Osteoblast (primary cell): Measurements from ENCODE around the gene GNAL. TPM values are rescaled to one million over a fixed set of nuclear protein-coding genes. Genes with fewer than 3 reads are reported as not detected.

Experiments
- DNase-seq: peaks from one replicate; pipeline ENCODE4 v3.0.0; 2011; ENCODE audit warnings: low spot score, mixed read lengths; ENCODE audit not compliant: insufficient read length; ENCODE audit errors: missing footprints
- H2AFZ ChIP-seq: 2 replicates; pipeline ENCODE4 v1.6.0; 2011; ENCODE audit warnings: mild to moderate bottlenecking, low read length
- H3K27ac ChIP-seq: 2 replicates; pipeline ENCODE4 v1.5.1; 2011; ENCODE audit warnings: mild to moderate bottlenecking, low read depth, low read length, moderate library complexity
- H3K27me3 ChIP-seq: 2 replicates; pipeline ENCODE4 v1.6.0; 2012; ENCODE audit warnings: mild to moderate bottlenecking, control low read depth, inconsistent platforms, low read length, moderate library complexity; ENCODE audit not compliant: insufficient read depth
- H3K36me3 ChIP-seq: 2 replicates; pipeline ENCODE4 v1.5.1; 2011; ENCODE audit warnings: mild to moderate bottlenecking, low read length, control low read depth, moderate library complexity; ENCODE audit not compliant: insufficient read depth
- H3K4me1 ChIP-seq: 2 replicates; pipeline ENCODE4 v1.5.1; 2011; ENCODE audit warnings: mild to moderate bottlenecking, low read length, control low read depth, moderate library complexity; ENCODE audit not compliant: insufficient read depth
- H3K4me2 ChIP-seq: 2 replicates; pipeline ENCODE4 v1.6.0; 2011; ENCODE audit warnings: mild to moderate bottlenecking, low read length; ENCODE audit not compliant: insufficient read depth
- H3K4me3 ChIP-seq: fragments of 200-600 bp; sonication (generic); 3 replicates; pipeline ENCODE4 v1.5.1; 2012; ENCODE audit warnings: mild to moderate bottlenecking, low read length, inconsistent platforms; ENCODE audit not compliant: insufficient read depth
- H3K79me2 ChIP-seq: 2 replicates; pipeline ENCODE4 v1.6.0; 2012; ENCODE audit warnings: mild to moderate bottlenecking, low read length, control low read depth, inconsistent platforms; ENCODE audit not compliant: insufficient read depth
- H3K9me3 ChIP-seq: 2 replicates; pipeline ENCODE4 v1.5.1; 2011; ENCODE audit warnings: low read depth, low read length, control low read depth
- H4K20me1 ChIP-seq: 2 replicates; pipeline ENCODE4 v1.6.0; 2012; ENCODE audit warnings: mild to moderate bottlenecking, low read length, control low read depth; ENCODE audit not compliant: insufficient read depth
- CTCF ChIP-seq: IDR thresholded peaks from 2 replicates; pipeline ENCODE4 v1.5.1; 2011; ENCODE audit warnings: mild to moderate bottlenecking, low read depth, low read length, moderate library complexity; ENCODE audit errors: extremely low read depth
- total RNA-seq: library from RNA; depleted of rRNA; stranded (reverse); fragments of >200 nt; gene quantifications from 2 replicates; pipeline ENCODE4 v1.2.3, GENCODE V29; 2012

The GNAL gene
- total RNA-seq, 1 donor = 0.72 TPM

GRCh38 chr18:11672198-11672597, 16.9 kb upstream of the GNAL start:
- Histone ChIP-seq H3K27ac (no peak overlapping the region), H3K4me1 (no peaks in the 10 kb centered on the region), H3K27me3 (peaks cover 9% of the 10 kb centered on the region), H3K36me3 (no peaks in the 10 kb centered on the region), H2AFZ (no peak overlapping the region), H3K4me2 (no peak overlapping the region), H3K9me3 (no peaks in the 10 kb centered on the region), H4K20me1 (no peaks in the 10 kb centered on the region), H3K4me3 (no peak overlapping the region), H3K79me2 (no peaks in the 10 kb centered on the region)
- TF ChIP-seq CTCF = no peak
- DNase-seq = no peak

GRCh38 chr18:11672846-11673454, 16.1 kb upstream of the GNAL start:
- H3K4me3 ChIP-seq = no peak overlapping the region
- peaks cover 7% of the 10 kb centered on the region for H3K27me3 ChIP-seq
- TF ChIP-seq CTCF = no peak
- no peak for DNase-seq
- H2AFZ ChIP-seq = no peak overlapping the region
- no peaks in the 10 kb centered on the region for H3K36me3 ChIP-seq
- no peaks in the 10 kb centered on the region for H3K9me3 ChIP-seq
- H3K27ac ChIP-seq = no peak overlapping the region
- no peak overlapping the region for H3K4me2 ChIP-seq
- H4K20me1 ChIP-seq = no peaks in the 10 kb centered on the region
- no peaks in the 10 kb centered on the region for H3K4me1 ChIP-seq
- H3K79me2 ChIP-seq = no peaks in the 10 kb centered on the region

- Histone ChIP-seq H3K4me3 (no peak overlapping the region), H3K4me2 (no peak overlapping the region), H3K27ac (no peak overlapping the region), H2AFZ (no peak overlapping the region), H3K36me3 (no peaks in the 10 kb centered on the region), H3K9me3 (no peaks in the 10 kb centered on the region), H3K4me1 (no peaks in the 10 kb centered on the region), H3K79me2 (no peaks in the 10 kb centered on the region), H3K27me3 (peaks cover 7% of the 10 kb centered on the region), H4K20me1 (no peaks in the 10 kb centered on the region)
- TF ChIP-seq CTCF = no peak
- no peak for DNase-seq
These were observed 15.5 kb upstream of the GNAL start for GRCh38 chr18:11673560-11673959.

- DNase-seq = no peak
- no peaks in the 10 kb centered on the region for H3K36me3 ChIP-seq
- no peak overlapping the region for H3K27ac ChIP-seq
- no peak overlapping the region for H3K4me3 ChIP-seq
- H3K4me1 ChIP-seq = no peaks in the 10 kb centered on the region
- H3K9me3 ChIP-seq = no peaks in the 10 kb centered on the region
- no peak overlapping the region for H3K4me2 ChIP-seq
- H3K79me2 ChIP-seq = no peaks in the 10 kb centered on the region
- no peak overlapping the region for H2AFZ ChIP-seq
- H4K20me1 ChIP-seq = no peaks in the 10 kb centered on the region
- TF ChIP-seq CTCF = no peak
- H3K27me3 ChIP-seq = peaks cover 7% of the 10 kb centered on the region
These were observed 14.9 kb upstream of the GNAL start for GRCh38 chr18:11674119-11674518.
